T-helper 9 cell (primary cell): ENCODE results near the gene MAN2C1.
"Not testable (repeated sequence)": the region's sequence is repeated elsewhere in the genome, so short reads cannot be mapped to it uniquely, and the experiment has no call there.

Experiments
- DNase-seq: peaks from one replicate; pipeline ENCODE4 v3.0.0-alpha.2; 2020

The MAN2C1 gene

GRCh38 chr15:75360856-75361255 lies 7.6 kb downstream of the MAN2C1 start:
- no peak for DNase-seq

GRCh38 chr15:75360391-75360790 lies 8.0 kb downstream of the MAN2C1 start:
- DNase-seq, result no peak

GRCh38 chr15:75359537-75360250 lies 8.7 kb downstream of the MAN2C1 start:
- DNase-seq, result no peak

- DNase-seq, result no peak
Measured at GRCh38 chr15:75358771-75359536, 9.5 kb downstream of the MAN2C1 start.

- no peak for DNase-seq
Measured at GRCh38 chr15:75357976-75358673, 10.3 kb downstream of the MAN2C1 start.

GRCh38 chr15:75356517-75356916 lies 11.9 kb downstream of the MAN2C1 start:
- DNase-seq, result no peak

GRCh38 chr15:75356006-75356405 lies 12.4 kb downstream of the MAN2C1 start:
- no peak for DNase-seq

- DNase-seq, result no peak
Measured at GRCh38 chr15:75355369-75355768, 13.0 kb downstream of the MAN2C1 start.

GRCh38 chr15:75354454-75354853 lies 14.0 kb downstream of the MAN2C1 start:
- DNase-seq, result no peak

GRCh38 chr15:75353604-75354003 lies 14.8 kb downstream of the MAN2C1 start:
- no peak for DNase-seq

- no peak for DNase-seq
Measured at GRCh38 chr15:75352186-75353080, 16.0 kb downstream of the MAN2C1 start.

GRCh38 chr15:75350601-75351361 lies 17.6 kb downstream of the MAN2C1 start:
- DNase-seq, result no peak

- peak; percentile 69 for DNase-seq
Measured at GRCh38 chr15:75349851-75350588, 18.4 kb downstream of the MAN2C1 start.

- not testable (repeated sequence) for DNase-seq
Measured at GRCh38 chr15:75349351-75349669, 19.1 kb downstream of the MAN2C1 start.

- DNase-seq, result no peak
Measured at GRCh38 chr15:75348562-75349350, 19.7 kb downstream of the MAN2C1 start.

- DNase-seq, result peak; percentile 15
Measured at GRCh38 chr15:75348034-75348561, 20.3 kb downstream of the MAN2C1 start.

- DNase-seq, result peak; percentile 41
Measured at GRCh38 chr15:75347222-75348033, 21.0 kb downstream of the MAN2C1 start.

GRCh38 chr15:75346796-75347221 lies 21.6 kb downstream of the MAN2C1 start, which contains the start of gene NEIL1:
Gene NEIL1 (plus strand): TSS chr15:75347039. CDS start chr15:75348906, 1,867 bp downstream.
- DNase-seq, result no peak

GRCh38 chr15:75343953-75344352 lies 24.5 kb downstream of the MAN2C1 start:
- DNase-seq, result not testable (repeated sequence)
